Smooth muscle cell (in vitro differentiated cells): ENCODE results near the gene CCDC91. TPM values are rescaled to one million over a fixed set of nuclear protein-coding genes. Genes with fewer than 3 reads are reported as not detected.

Experiments used
- DNase-seq: peaks from one replicate; lab custom pipeline; 2025; ENCODE audit not compliant: unreplicated experiment; lab: John Stamatoyannopoulos, UW
- H2AFZ ChIP-seq: fragments of 200-600 bp; sonication (generic); 2 replicates; pipeline ENCODE4 v1.6.0; 2016; ENCODE audit warnings: antibody characterized with exemption, low read depth, mild to moderate bottlenecking
- H3F3A ChIP-seq: fragments of 200-600 bp; sonication (generic); 2 replicates; pipeline ENCODE4 v1.6.0; 2017; ENCODE audit warnings: antibody characterized with exemption, low read depth
- H3K27ac ChIP-seq: fragments of 200-600 bp; sonication (generic); 2 replicates; pipeline ENCODE4 v1.5.1; 2016; ENCODE audit warnings: low read depth, mild to moderate bottlenecking
- H3K27me3 ChIP-seq: fragments of 200-600 bp; sonication (generic); 2 replicates; pipeline ENCODE4 v1.6.1; 2016; ENCODE audit warnings: low read depth, mild to moderate bottlenecking
- H3K36me3 ChIP-seq: fragments of 200-600 bp; sonication (generic); 2 replicates; pipeline ENCODE4 v1.5.1; 2016; ENCODE audit warnings: low read depth
- H3K4me1 ChIP-seq: fragments of 200-600 bp; sonication (generic); 2 replicates; pipeline ENCODE4 v1.5.1; 2016; ENCODE audit warnings: low read depth
- H3K4me2 ChIP-seq: fragments of 200-600 bp; sonication (generic); 2 replicates; pipeline ENCODE4 v1.6.0; 2016; ENCODE audit warnings: mild to moderate bottlenecking
- H3K4me3 ChIP-seq: fragments of 200-600 bp; sonication (generic); 2 replicates; pipeline ENCODE4 v1.5.1; 2016; ENCODE audit warnings: mild to moderate bottlenecking
- H3K79me2 ChIP-seq: fragments of 200-600 bp; sonication (generic); 2 replicates; pipeline ENCODE4 v1.6.0; 2016; ENCODE audit warnings: low read depth, mild to moderate bottlenecking
- H3K9ac ChIP-seq: fragments of 200-600 bp; sonication (generic); 2 replicates; pipeline ENCODE4 v1.6.0; 2016; ENCODE audit warnings: low read depth
- H3K9me3 ChIP-seq: fragments of 200-600 bp; sonication (generic); replicated peaks from 2 replicates; pipeline ENCODE4 v1.5.1; 2016; ENCODE audit warnings: low read depth
- H4K20me1 ChIP-seq: fragments of 200-600 bp; sonication (generic); 2 replicates; pipeline ENCODE4 v1.6.0; 2016; ENCODE audit warnings: low read depth
- CTCF ChIP-seq: fragments of 200-600 bp; sonication (generic); IDR thresholded peaks from 2 replicates; pipeline ENCODE4 v1.5.1; 2017; ENCODE audit warnings: borderline replicate concordance, mild to moderate bottlenecking, antibody characterized with exemption; ENCODE audit not compliant: insufficient read depth, poor library complexity, severe bottlenecking
- WGBS: methylation state at CpG from one replicate; pipeline ENCODE4 v1.1.7; 2016; ENCODE audit warnings: low lambda C conversion rate; 5-methylcytosine and 5-hydroxymethylcytosine counted together
- polyA plus RNA-seq: library from polyadenylated mRNA; unstranded; fragments of >200 nt; fragmentation: Nextera tagmentation; extraction: Ambion mirVana; gene quantifications from 2 replicates; pipeline ENCODE4 v1.2.1, GENCODE V29; 2016
- total RNA-seq: library from RNA; depleted of rRNA; stranded (reverse); fragments of >200 nt; gene quantifications from 2 replicates; pipeline ENCODE4 v1.2.3, GENCODE V29; 2014

CCDC91 gene
- total and polyA plus RNA-seq, 2 experiments from 2014 or later: 20.1 to 23.7 TPM

DNA sequence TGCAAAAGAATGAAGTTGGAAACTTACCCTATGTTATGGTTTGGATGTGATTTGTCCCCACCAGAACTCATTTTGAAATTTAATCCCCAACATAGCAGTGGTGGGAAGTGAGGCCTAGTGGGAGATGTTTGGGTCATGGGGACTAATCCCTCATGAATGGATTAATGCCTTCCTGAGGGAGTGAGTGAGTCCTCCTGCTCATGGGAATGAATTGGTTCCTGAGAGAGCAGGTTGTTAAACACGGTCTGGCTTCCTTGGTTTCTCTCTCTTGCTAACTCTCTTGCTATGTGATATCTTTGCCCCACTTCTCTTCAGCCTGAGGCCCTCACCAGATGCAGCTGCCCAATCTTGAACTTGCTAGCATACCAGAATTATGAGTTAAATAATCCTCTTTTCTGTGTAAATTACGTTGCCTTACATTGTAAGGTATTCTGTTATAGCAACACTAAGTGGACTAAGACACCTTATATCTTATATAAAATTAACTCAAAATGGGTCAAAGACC, 22.2 kb upstream of the CCDC91 start:
- Histone ChIP-seq H3K4me1 (peaks cover 3% of the 10 kb centered on the region), H3K4me3 (no peak overlapping the region), H3K9ac (no peak overlapping the region), H3K36me3 (no peaks in the 10 kb centered on the region), H4K20me1 (no peaks in the 10 kb centered on the region), H3K4me2 (no peak overlapping the region), H3K27ac (no peak overlapping the region), H3K79me2 (no peaks in the 10 kb centered on the region), H2AFZ (no peak overlapping the region), H3F3A (no peaks in the 10 kb centered on the region), H3K27me3 (no peaks in the 10 kb centered on the region), H3K9me3 (no peaks in the 10 kb centered on the region)
- 71% methylated on average over 2 of the region's 2 CpGs for WGBS
- TF ChIP-seq CTCF: no peak
- DNase-seq: no peak

DNA sequence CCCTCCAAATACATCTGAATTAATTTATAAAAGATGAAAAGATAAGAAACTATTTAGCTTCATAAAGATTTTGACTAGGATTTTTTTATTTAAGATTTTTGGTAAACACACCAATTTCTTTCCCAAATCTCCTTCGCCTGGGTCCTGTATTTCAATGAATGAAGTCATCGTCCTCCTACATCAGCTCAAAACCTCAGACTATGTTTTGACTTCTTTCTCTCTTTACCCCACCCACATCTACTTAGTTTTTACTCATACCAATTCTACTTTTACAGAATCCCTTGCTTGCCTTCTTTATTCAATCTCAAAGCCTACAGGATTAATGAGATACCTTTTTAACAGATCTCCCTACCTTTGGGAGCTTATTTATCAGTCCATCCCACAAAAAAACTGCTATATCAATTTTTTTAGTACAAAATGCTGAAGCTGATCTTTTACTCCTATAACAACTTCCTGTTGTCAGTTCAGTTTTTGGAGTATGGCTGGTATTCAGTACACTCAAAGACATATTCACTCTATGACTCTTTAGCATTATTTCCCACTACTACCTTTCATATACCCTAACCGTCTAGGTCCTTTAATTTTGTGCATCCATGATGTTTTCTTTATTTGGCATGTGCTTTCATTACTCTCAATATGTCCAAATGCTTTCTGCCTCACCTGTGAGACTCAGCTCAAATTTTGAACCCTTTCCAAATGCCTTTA, 18.7 kb upstream of the CCDC91 start:
- H3K79me2 ChIP-seq: no peaks in the 10 kb centered on the region
- H3K4me3 ChIP-seq: no peak overlapping the region
- H3K36me3 ChIP-seq: no peaks in the 10 kb centered on the region
- no peaks in the 10 kb centered on the region for H4K20me1 ChIP-seq
- no peaks in the 10 kb centered on the region for H3K9me3 ChIP-seq
- no peak for DNase-seq
- H3K4me1 ChIP-seq: peaks cover 3% of the 10 kb centered on the region
- H3K4me2 ChIP-seq: peak overlapping the region; percentile 49
- peak overlapping the region; percentile 84 for H3K27ac ChIP-seq
- 44% methylated on average over 3 of the region's 3 CpGs for WGBS
- peak overlapping the region; percentile 32 for H3K9ac ChIP-seq
- H3F3A ChIP-seq: no peaks in the 10 kb centered on the region
- peak overlapping the region; percentile 28 for H2AFZ ChIP-seq
- H3K27me3 ChIP-seq: no peaks in the 10 kb centered on the region
- TF ChIP-seq CTCF: no peak

DNA sequence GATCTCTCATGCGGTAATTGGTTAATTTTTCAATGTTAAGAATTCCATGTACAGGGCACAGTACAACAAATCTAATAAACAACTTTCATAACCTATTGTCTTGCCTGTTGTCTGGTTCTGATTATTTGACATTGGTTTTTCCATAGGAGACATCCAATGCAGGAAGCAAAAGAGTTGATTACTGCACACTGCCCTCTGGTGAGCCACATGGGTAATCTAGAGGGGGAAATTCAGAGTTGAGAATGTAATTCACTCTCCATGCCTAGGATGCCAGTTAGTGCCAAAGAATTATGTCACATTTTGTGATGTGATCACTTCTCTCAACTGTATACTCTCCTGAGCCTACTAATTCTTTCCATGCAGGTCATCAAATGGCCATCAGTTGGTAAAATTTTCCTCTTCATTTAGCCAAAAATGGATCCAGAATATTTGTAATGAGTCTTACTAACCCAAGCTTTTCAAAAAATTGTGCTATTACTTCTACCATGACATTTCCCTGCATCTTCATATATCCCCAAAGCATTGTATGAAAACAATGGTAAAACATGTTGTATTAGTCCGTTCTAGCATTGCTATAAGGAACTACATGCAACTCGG, 17.7 kb upstream of the CCDC91 start:
- no peak overlapping the region for H3K9ac ChIP-seq
- 87% methylated on average over 3 of the region's 3 CpGs for WGBS
- H3K4me2 ChIP-seq: no peak overlapping the region
- H3F3A ChIP-seq: no peaks in the 10 kb centered on the region
- no peaks in the 10 kb centered on the region for H3K79me2 ChIP-seq
- TF ChIP-seq CTCF: peak; percentile 65
- H3K27me3 ChIP-seq: no peaks in the 10 kb centered on the region
- no peaks in the 10 kb centered on the region for H4K20me1 ChIP-seq
- H3K4me1 ChIP-seq: peaks cover 3% of the 10 kb centered on the region
- H3K4me3 ChIP-seq: no peak overlapping the region
- no peak for DNase-seq
- no peaks in the 10 kb centered on the region for H3K36me3 ChIP-seq
- no peaks in the 10 kb centered on the region for H3K9me3 ChIP-seq
- H3K27ac ChIP-seq: peak overlapping the region; percentile 84
- no peak overlapping the region for H2AFZ ChIP-seq
